ENCODE measurements around the gene ALAS2.

Gene ALAS2

DNA sequence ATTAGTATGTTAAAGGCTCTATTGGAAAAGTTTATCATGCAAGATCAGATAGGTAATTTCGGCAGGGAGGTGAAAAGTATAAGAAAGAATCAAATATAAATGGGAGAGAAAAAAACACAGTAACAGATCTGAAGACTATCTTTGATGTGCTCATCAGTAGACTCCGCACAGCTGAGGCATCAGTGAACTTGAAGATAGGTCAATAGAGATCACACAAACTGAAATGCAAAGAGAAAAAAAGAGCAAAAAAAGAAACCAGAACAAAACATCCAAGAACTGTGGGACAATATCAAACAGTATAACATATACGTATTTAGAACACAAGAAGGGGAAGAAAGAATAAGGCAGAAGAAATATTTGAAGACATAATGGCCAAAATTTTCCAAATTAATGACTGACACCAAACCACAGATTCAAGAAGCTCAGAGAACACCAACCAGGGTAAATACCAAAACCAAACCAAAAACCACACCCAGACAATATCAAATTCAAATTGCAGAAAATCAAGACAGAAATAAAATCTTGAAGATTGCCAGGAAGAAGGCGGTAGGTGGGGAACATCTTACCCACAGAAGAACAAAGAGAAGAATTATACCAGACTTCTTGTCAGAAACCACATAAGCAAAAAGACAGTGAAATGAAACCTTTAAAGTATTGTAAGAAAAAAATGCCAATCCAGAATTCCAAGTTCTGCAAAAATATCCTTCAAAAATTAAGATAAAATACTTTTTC lies 65.8 kb downstream of the ALAS2 start:
- Mint-ChIP-seq H3K4me1 (no peaks in the 10 kb centered on the region), H3K27ac (no peak overlapping the region), H3K4me3 (no peak overlapping the region), H3K27me3 (ENCODE audit: low read depth, poor library complexity) (peaks cover 7% of the 10 kb centered on the region), H3K36me3 (ENCODE audit: low read depth) (no peaks in the 10 kb centered on the region), H3K9me3 (peaks cover 43% of the 10 kb centered on the region)
- TF ChIP-seq, protein P1, sequence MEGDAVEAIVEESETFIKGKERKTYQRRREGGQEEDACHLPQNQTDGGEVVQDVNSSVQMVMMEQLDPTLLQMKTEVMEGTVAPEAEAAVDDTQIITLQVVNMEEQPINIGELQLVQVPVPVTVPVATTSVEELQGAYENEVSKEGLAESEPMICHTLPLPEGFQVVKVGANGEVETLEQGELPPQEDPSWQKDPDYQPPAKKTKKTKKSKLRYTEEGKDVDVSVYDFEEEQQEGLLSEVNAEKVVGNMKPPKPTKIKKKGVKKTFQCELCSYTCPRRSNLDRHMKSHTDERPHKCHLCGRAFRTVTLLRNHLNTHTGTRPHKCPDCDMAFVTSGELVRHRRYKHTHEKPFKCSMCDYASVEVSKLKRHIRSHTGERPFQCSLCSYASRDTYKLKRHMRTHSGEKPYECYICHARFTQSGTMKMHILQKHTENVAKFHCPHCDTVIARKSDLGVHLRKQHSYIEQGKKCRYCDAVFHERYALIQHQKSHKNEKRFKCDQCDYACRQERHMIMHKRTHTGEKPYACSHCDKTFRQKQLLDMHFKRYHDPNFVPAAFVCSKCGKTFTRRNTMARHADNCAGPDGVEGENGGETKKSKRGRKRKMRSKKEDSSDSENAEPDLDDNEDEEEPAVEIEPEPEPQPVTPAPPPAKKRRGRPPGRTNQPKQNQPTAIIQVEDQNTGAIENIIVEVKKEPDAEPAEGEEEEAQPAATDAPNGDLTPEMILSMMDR (IDR thresholded peaks at IDR 0.05) = no peak
- DNase-seq = no peak

DNA sequence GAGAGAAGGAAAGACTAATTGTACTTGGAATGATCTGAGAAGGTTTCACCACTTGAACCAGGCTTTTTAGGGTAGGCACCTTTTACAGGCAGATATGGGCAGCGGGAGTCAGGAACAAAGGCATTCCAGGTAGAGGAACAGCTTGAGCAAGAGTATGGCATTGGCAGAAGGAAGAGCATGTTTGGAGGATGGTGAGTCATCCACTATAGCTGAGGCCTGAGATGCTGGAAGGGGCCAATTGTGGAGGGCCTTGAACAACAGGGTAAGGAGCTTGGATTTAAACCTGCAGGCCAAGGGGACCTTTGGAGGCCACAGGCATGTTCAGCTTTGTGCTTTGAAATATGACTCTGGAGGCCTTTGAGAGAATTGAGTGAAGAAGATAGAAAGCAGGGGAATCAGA lies 69.0 kb downstream of the ALAS2 start:
- Mint-ChIP-seq H3K36me3 (ENCODE audit: low read depth) (no peaks in the 10 kb centered on the region), H3K4me3 (no peak overlapping the region), H3K27ac (no peak overlapping the region), H3K4me1 (no peaks in the 10 kb centered on the region), H3K27me3 (ENCODE audit: low read depth, poor library complexity) (peaks cover 12% of the 10 kb centered on the region), H3K9me3 (peaks cover 38% of the 10 kb centered on the region)
- DNase-seq = no peak
- TF ChIP-seq, protein P1 (IDR thresholded peaks at IDR 0.05) = no peak
